ENCODE results near the gene KLHDC7A. TPM values are rescaled to one million over a fixed set of nuclear protein-coding genes. Genes with fewer than 3 reads are reported as not detected.

Gene KLHDC7A
- total RNA-seq, 1 donor from 2014 or later = not detected

- no peak overlapping the region for H3K9ac ChIP-seq
- peaks cover 15% of the 10 kb centered on the region for H3K4me1 Mint-ChIP-seq
- no peak overlapping the region for H3K27ac Mint-ChIP-seq
- H3K36me3 Mint-ChIP-seq = no peaks in the 10 kb centered on the region
- no peaks in the 10 kb centered on the region for H3K36me3 ChIP-seq
- H3K9me3 Mint-ChIP-seq = peaks cover 12% of the 10 kb centered on the region
- no peak for DNase-seq (ENCODE audit: low spot score)
- H3K4me3 Mint-ChIP-seq = no peak overlapping the region
- TF ChIP-seq EZH2phosphoT487 (IDR thresholded peaks at IDR 0.05) (no peak), CTCF (IDR thresholded peaks at IDR 0.05) (no peak), EZH2 (IDR thresholded peaks at IDR 0.05) (no peak)
- no peaks in the 10 kb centered on the region for H3F3A ChIP-seq (ENCODE audit: low read depth)
- no peaks in the 10 kb centered on the region for H3K4me1 ChIP-seq
- no peak overlapping the region for H3K27ac ChIP-seq
- H4K20me1 ChIP-seq (ENCODE audit: low read depth) = no peaks in the 10 kb centered on the region
- H2AFZ ChIP-seq (replicated peaks) = no peak overlapping the region
- no peak overlapping the region for H3K4me2 ChIP-seq
- no peaks in the 10 kb centered on the region for H3K79me2 ChIP-seq (ENCODE audit: low read depth)
- H3K9me3 ChIP-seq (ENCODE audit: low read depth) = no peaks in the 10 kb centered on the region
- no peak overlapping the region for H3K4me3 ChIP-seq
- H3K27me3 Mint-ChIP-seq (ENCODE audit: insufficient read depth, low read depth) = peaks cover 3% of the 10 kb centered on the region
- no peaks in the 10 kb centered on the region for H3K27me3 ChIP-seq
Observed at GRCh38 chr1:18511874-18512150, 31.1 kb downstream of the KLHDC7A start.

GRCh38 chr1:18512883-18513282 is 32.2 kb downstream of the KLHDC7A start:
- Histone ChIP-seq H3K4me2 (no peak overlapping the region), H3K9ac (no peak overlapping the region), H4K20me1 (ENCODE audit: low read depth) (no peaks in the 10 kb centered on the region), H3K4me3 (no peak overlapping the region), H3K27ac (no peak overlapping the region), H3K9me3 (ENCODE audit: low read depth) (peaks cover 4% of the 10 kb centered on the region), H3F3A (ENCODE audit: low read depth) (no peaks in the 10 kb centered on the region), H2AFZ (replicated peaks) (no peak overlapping the region), H3K4me1 (no peaks in the 10 kb centered on the region), H3K27me3 (no peaks in the 10 kb centered on the region), H3K79me2 (ENCODE audit: low read depth) (no peaks in the 10 kb centered on the region), H3K36me3 (no peaks in the 10 kb centered on the region)
- no peak overlapping the region for H3K27ac Mint-ChIP-seq
- TF ChIP-seq EZH2phosphoT487 (IDR thresholded peaks at IDR 0.05) (no peak), EZH2 (IDR thresholded peaks at IDR 0.05) (no peak), CTCF (IDR thresholded peaks at IDR 0.05) (no peak)
- no peaks in the 10 kb centered on the region for H3K36me3 Mint-ChIP-seq
- peaks cover 15% of the 10 kb centered on the region for H3K4me1 Mint-ChIP-seq
- no peak overlapping the region for H3K4me3 Mint-ChIP-seq
- DNase-seq (ENCODE audit: low spot score) = no peak
- peaks cover 12% of the 10 kb centered on the region for H3K9me3 Mint-ChIP-seq
- no peaks in the 10 kb centered on the region for H3K27me3 Mint-ChIP-seq (ENCODE audit: insufficient read depth, low read depth)

GRCh38 chr1:18513995-18514394 is 33.3 kb downstream of the KLHDC7A start:
- no peak overlapping the region for H3K4me3 Mint-ChIP-seq

More at GRCh38 chr1:18513995-18514394, 33.3 kb downstream of the KLHDC7A start:
- Histone ChIP-seq H3K4me3 (no peak overlapping the region), H3K27me3 (no peaks in the 10 kb centered on the region), H3K36me3 (no peaks in the 10 kb centered on the region), H3F3A (ENCODE audit: low read depth) (no peaks in the 10 kb centered on the region), H3K27ac (no peak overlapping the region), H3K4me1 (no peaks in the 10 kb centered on the region), H3K4me2 (no peak overlapping the region), H3K9ac (no peak overlapping the region), H4K20me1 (ENCODE audit: low read depth) (no peaks in the 10 kb centered on the region), H2AFZ (replicated peaks) (no peak overlapping the region), H3K79me2 (ENCODE audit: low read depth) (no peaks in the 10 kb centered on the region), H3K9me3 (ENCODE audit: low read depth) (peaks cover 4% of the 10 kb centered on the region)
- no peak overlapping the region for H3K27ac Mint-ChIP-seq
- TF ChIP-seq EZH2 (IDR thresholded peaks at IDR 0.05) = no peak
- no peak for TF ChIP-seq EZH2phosphoT487 (IDR thresholded peaks at IDR 0.05)
- no peak for TF ChIP-seq CTCF (IDR thresholded peaks at IDR 0.05)
- H3K36me3 Mint-ChIP-seq = no peaks in the 10 kb centered on the region
- no peak for DNase-seq (ENCODE audit: low spot score)
- H3K27me3 Mint-ChIP-seq (ENCODE audit: insufficient read depth, low read depth) = no peaks in the 10 kb centered on the region
- peaks cover 12% of the 10 kb centered on the region for H3K9me3 Mint-ChIP-seq
- peaks cover 15% of the 10 kb centered on the region for H3K4me1 Mint-ChIP-seq
